Measurements from ENCODE around the gene IZUMO4.

Gene IZUMO4

DNA sequence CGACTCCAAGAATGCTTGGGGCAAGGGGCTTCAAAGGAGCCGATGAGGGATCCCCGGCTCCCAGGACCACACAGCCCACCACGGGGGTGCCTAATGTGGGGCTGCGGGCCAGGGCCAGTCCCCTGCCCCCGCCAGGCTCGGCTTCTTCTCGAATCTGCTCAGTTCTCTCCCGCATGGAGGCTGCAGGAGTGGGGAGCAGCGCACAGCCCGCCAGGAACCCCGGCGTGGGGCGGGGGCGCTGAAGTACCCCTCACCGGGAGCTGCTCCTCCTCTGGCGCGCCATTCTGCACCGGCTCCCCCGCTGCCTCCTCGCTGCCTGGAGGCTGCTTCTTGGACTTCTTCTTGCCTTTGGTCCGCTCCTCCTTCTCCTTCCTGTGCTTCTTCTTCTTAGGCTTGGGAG lies 14.7 kb downstream of the IZUMO4 start:
- Mint-ChIP-seq H3K27ac (no peak overlapping the region), H3K36me3 (ENCODE audit: low read depth) (peaks cover 44% of the 10 kb centered on the region), H3K9me3 (no peaks in the 10 kb centered on the region), H3K4me1 (no peaks in the 10 kb centered on the region), H3K4me3 (no peak overlapping the region), H3K27me3 (ENCODE audit: low read depth) (no peaks in the 10 kb centered on the region)
- TF ChIP-seq, protein P1, sequence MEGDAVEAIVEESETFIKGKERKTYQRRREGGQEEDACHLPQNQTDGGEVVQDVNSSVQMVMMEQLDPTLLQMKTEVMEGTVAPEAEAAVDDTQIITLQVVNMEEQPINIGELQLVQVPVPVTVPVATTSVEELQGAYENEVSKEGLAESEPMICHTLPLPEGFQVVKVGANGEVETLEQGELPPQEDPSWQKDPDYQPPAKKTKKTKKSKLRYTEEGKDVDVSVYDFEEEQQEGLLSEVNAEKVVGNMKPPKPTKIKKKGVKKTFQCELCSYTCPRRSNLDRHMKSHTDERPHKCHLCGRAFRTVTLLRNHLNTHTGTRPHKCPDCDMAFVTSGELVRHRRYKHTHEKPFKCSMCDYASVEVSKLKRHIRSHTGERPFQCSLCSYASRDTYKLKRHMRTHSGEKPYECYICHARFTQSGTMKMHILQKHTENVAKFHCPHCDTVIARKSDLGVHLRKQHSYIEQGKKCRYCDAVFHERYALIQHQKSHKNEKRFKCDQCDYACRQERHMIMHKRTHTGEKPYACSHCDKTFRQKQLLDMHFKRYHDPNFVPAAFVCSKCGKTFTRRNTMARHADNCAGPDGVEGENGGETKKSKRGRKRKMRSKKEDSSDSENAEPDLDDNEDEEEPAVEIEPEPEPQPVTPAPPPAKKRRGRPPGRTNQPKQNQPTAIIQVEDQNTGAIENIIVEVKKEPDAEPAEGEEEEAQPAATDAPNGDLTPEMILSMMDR (IDR thresholded peaks at IDR 0.05; ENCODE audit: unreplicated experiment in 3 of 3), result no peak

DNA sequence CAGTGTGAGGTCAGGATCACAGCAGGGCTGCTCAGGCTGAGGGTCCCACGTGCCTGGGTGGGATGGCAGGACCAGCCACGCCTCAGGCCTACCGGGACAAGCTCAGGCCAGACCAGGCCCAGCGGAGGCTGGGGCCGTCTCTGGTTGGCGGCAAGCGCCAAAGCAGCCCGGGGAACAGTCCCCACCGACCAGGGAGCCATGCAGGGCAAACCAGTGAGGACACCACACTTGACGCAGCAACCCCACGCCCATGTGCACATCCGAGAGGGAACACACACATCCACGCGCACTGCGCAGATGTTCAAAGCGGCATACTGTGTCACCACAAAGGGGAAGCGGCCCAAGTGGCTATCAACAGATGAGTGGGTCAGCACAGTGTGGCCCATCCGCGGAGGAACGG lies 15.2 kb downstream of the IZUMO4 start:
- H3K4me3 Mint-ChIP-seq, result no peak overlapping the region
- H3K4me1 Mint-ChIP-seq, result no peaks in the 10 kb centered on the region
- no peak overlapping the region for H3K27ac Mint-ChIP-seq
- H3K27me3 Mint-ChIP-seq (ENCODE audit: low read depth), result no peaks in the 10 kb centered on the region
- no peaks in the 10 kb centered on the region for H3K9me3 Mint-ChIP-seq
- TF ChIP-seq, protein P1 (IDR thresholded peaks at IDR 0.05; ENCODE audit: unreplicated experiment in 3 of 3), result no peak
- H3K36me3 Mint-ChIP-seq (ENCODE audit: low read depth), result peaks cover 39% of the 10 kb centered on the region

DNA sequence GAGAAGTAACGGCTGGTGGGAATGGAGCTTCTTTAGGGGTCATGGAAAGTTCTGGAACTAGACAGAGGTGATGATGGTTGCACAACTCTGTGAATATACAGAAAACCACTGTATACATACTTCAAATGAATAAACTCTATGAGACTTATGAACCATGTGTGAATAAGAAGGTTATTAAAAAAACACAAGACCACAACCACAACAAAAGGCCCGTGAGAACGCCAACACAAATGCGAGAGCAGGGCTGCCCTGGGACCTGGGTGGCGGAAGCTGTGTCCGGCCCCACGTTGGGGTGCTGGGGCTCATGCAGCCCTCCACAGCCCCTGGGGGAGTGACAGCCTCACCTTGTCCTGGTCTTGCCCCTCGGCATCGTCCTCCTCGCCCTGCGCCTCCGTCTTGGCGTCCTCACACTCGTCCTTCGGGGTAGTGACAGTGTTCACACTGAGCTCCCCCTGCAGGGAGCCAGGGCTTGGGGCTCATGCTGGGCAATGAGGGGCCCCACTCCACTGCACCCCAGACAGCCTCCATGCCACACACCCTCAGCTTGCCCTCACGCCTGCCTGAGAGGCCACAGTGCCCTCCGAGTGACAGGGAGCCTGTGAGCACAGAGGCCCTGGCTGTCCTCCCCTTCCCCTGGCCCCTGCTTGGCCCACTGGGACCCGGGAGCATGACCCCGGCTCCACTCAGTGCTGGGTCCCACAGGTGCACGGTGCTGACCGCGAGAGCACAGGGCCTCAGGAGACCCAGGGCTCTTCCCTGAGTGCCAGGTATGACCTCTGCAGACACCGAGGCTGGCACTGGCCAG lies 16.0 kb downstream of the IZUMO4 start:
- Mint-ChIP-seq H3K9me3 (no peaks in the 10 kb centered on the region), H3K4me3 (no peak overlapping the region), H3K27ac (no peak overlapping the region), H3K4me1 (no peaks in the 10 kb centered on the region), H3K27me3 (ENCODE audit: low read depth) (no peaks in the 10 kb centered on the region), H3K36me3 (ENCODE audit: low read depth) (peaks cover 33% of the 10 kb centered on the region)
- TF ChIP-seq, protein P1 (IDR thresholded peaks at IDR 0.05; ENCODE audit: unreplicated experiment in 3 of 3), result no peak

DNA sequence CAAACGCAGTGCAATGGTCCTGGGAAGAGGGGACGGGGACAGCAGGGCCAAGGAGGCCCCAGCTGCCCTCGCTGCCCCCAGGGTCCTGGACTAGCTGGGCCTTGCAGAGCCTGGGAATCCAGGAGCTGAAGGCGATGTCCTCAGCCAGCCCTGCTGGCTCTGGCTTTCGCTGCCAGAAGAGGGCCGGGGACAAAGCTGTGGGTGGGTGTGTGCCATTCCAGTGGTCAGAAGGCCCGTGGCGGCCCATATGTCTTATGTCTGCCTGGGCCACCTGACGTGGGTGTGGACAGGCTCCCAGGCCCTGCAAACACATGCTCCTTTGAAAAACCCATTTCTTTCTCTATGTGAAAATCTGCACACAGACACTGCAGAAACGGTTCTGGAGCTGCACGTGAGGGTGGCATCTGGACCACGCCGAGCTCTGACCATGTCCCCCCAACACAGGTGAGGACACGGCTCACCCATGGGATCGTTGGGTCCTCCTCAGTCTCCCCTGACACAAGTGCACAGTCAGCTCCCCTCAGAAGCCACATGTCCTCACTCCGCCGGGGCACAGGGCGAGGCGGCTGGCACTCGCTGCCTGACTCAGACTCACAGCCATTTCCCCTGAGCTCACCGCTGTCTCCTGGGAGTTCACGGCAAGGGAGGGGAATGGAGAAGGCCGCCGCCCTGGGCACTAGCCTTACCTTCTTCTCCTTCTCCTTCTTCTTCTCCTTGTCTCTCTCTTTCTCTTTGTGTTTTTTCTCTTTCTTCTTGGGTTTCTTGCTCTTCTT lies 16.9 kb downstream of the IZUMO4 start:
- TF ChIP-seq, protein P1 (IDR thresholded peaks at IDR 0.05; ENCODE audit: unreplicated experiment in 3 of 3), result no peak
- peaks cover 36% of the 10 kb centered on the region for H3K36me3 Mint-ChIP-seq (ENCODE audit: low read depth)
- no peaks in the 10 kb centered on the region for H3K9me3 Mint-ChIP-seq
- H3K4me3 Mint-ChIP-seq, result no peak overlapping the region
- no peaks in the 10 kb centered on the region for H3K27me3 Mint-ChIP-seq (ENCODE audit: low read depth)
- no peaks in the 10 kb centered on the region for H3K4me1 Mint-ChIP-seq
- no peak overlapping the region for H3K27ac Mint-ChIP-seq

DNA sequence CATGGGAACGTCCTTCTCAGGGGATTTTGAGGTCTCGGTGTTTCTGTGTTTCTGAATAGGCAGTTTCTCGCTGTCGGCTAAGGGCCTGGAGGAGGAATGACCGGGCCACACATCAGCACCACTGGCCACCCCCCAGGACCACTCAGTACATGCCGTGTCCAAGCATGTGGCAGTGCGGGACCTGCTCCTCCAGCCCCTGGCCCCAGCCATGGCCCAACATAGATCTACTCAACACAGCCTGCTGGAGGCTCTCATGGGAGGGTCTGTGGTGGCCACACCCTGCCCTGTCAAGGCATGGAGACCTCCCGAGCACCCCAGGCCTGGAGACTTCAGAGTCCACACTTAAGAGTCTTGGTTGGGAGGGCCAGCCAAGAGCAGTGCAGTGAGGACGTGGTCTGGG lies 17.5 kb downstream of the IZUMO4 start:
- TF ChIP-seq, protein P1 (IDR thresholded peaks at IDR 0.05; ENCODE audit: unreplicated experiment in 3 of 3), result no peak
- H3K4me1 Mint-ChIP-seq, result no peaks in the 10 kb centered on the region
- no peaks in the 10 kb centered on the region for H3K9me3 Mint-ChIP-seq
- H3K36me3 Mint-ChIP-seq (ENCODE audit: low read depth), result peaks cover 39% of the 10 kb centered on the region
- H3K4me3 Mint-ChIP-seq, result no peak overlapping the region
- no peaks in the 10 kb centered on the region for H3K27me3 Mint-ChIP-seq (ENCODE audit: low read depth)
- no peak overlapping the region for H3K27ac Mint-ChIP-seq
